Caco-2 (cell line): ENCODE results near the gene MYLK4. TPM values are rescaled to one million over a fixed set of nuclear protein-coding genes. Genes with fewer than 3 reads are reported as not detected.

Experiments
- BruUV-seq: library from RNA; stranded (reverse); fragments of 400-500 nt; replicated peaks from 2 replicates; lab custom pipeline; 2021; lab: Mats Ljungman, UMichigan
- CTCF ChIA-PET: fragments of 300-600 bp; sonication (Branson Sonifier 250); formaldehyde crosslinking; loops from one replicate; lab custom pipeline; 2022; ENCODE audit warnings: antibody characterized with exemption; lab: Charles Lee
- POLR2A ChIA-PET: fragments of 300-600 bp; sonication (Branson Sonifier 250); formaldehyde crosslinking; loops from one replicate; lab custom pipeline; 2022; ENCODE audit warnings: antibody characterized with exemption; lab: Charles Lee
- DNase-seq, 2 experiments: peaks; one replicate each; pipeline versions ENCODE4 v3.0.0 to v3.0.0-alpha.2; 2020 to 2022
- H3K27me3 ChIP-seq: replicated peaks from 2 replicates; pipeline ENCODE4 v1.6.0; 2011; ENCODE audit warnings: low read length; ENCODE audit not compliant: control insufficient read depth, insufficient read depth
- H3K36me3 ChIP-seq: 2 replicates; pipeline ENCODE4 v1.5.1; 2011; ENCODE audit warnings: low read length; ENCODE audit not compliant: control insufficient read depth, insufficient read depth
- H3K4me1 ChIP-seq: fragments of 250-450 bp; sonication (Bioruptor Pico); 2 replicates; pipeline ENCODE4 v1.5.1; 2020; ENCODE audit warnings: mild to moderate bottlenecking
- H3K4me3 ChIP-seq: 2 replicates; pipeline ENCODE4 v1.5.1; 2011; ENCODE audit warnings: low read depth, mild to moderate bottlenecking, control low read depth, low read length
- H3K9me3 ChIP-seq: fragments of 250-450 bp; sonication (Bioruptor Pico); 2 replicates; pipeline ENCODE4 v1.5.1; 2020; ENCODE audit warnings: mild to moderate bottlenecking, moderate library complexity
- H3K27ac Mint-ChIP-seq: one replicate; pipeline ENCODE4 v1.8.0; 2022; ENCODE audit warnings: mixed read lengths; ENCODE audit not compliant: unreplicated experiment
- H3K27me3 Mint-ChIP-seq: one replicate; pipeline ENCODE4 v1.8.0; 2022; ENCODE audit warnings: mixed read lengths; ENCODE audit not compliant: insufficient read depth, unreplicated experiment
- H3K36me3 Mint-ChIP-seq: one replicate; pipeline ENCODE4 v1.8.0; 2022; ENCODE audit warnings: mild to moderate bottlenecking, mixed read lengths; ENCODE audit not compliant: insufficient read depth, unreplicated experiment
- H3K4me1 Mint-ChIP-seq: one replicate; pipeline ENCODE4 v1.8.0; 2022; ENCODE audit warnings: low read depth, mixed read lengths; ENCODE audit not compliant: unreplicated experiment
- H3K4me3 Mint-ChIP-seq: one replicate; pipeline ENCODE4 v1.8.0; 2022; ENCODE audit warnings: mild to moderate bottlenecking, moderate library complexity, mixed read lengths; ENCODE audit not compliant: unreplicated experiment
- H3K9me3 Mint-ChIP-seq: one replicate; pipeline ENCODE4 v1.8.0; 2022; ENCODE audit warnings: mixed read lengths; ENCODE audit not compliant: unreplicated experiment
- intact Hi-C: fragments of 100-400 bp; cut with micrococcal nuclease; formaldehyde crosslinking; loops from one replicate; pipeline ENCODE4 v1.10.0; 2022; ENCODE audit not compliant: unreplicated experiment
- total RNA-seq: library from RNA; stranded (reverse); gene quantifications from 2 replicates; pipeline ENCODE4 v1.2.3, GENCODE V29; 2022
- TF ChIP-seq, protein P1 (sequence below), 2 experiments: fragments of 200-600 bp in 1 of 2; IDR thresholded peaks; 1 replicate in 1 of 2; 2 replicates in 1 of 2; pipeline versions ENCODE4 v1.5.1 to v1.8.0; 2011 to 2022; ENCODE audit warnings: antibody characterized with exemption in 1 of 2, control low read depth in 1 of 2, inconsistent platforms in 1 of 2, low read depth in 1 of 2, low read length in 1 of 2, mild to moderate bottlenecking in 1 of 2, moderate library complexity in 1 of 2; ENCODE audit not compliant: insufficient read depth in 1 of 2, severe bottlenecking in 1 of 2, unreplicated experiment in 1 of 2

The MYLK4 gene
- total RNA-seq, 1 experiment from 2014 or later, result 0.75 TPM

DNA sequence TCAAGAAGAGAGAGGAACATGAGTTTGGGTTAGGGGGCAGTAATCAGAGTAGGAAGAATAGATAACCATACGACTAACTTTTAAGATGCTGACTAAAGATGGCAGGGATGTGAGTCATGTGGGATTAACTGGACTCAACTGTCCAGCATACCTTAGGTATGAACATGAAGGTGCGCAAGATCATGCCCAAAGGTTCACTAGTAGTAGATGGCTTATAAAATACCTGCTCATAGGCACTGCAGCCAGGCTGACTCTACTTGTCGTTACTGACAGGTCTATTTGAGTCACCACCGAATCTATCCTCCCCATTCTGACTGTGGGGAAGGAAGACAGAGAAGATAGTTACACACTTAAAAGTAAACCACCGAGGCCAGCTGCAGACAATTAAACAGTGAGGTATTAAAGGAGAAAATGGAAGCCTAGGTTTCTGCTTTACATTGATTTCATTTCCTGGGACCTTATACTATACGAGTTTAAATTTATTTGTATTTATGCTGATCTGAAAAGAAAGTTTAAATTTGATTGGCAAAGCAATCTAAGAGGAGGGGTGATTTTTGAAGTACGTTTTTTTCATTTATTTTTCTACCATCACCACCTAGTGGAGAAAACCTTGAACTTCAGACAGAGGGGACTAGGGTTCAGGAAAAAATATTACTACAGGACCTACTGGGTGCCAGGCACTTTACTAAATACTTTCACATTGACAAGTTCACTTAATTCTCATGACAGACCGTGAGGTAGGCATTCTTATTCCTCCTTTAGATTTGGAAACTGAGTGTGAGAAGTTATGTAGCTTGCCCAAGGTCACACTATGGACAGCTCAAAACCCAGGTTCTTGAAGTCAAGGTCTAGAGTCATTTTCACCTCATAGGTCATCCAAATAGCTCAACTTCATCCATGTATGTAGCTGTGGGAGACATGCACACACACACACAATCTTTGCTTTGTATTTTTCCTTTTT, 10.4 kb upstream of the MYLK4 start:
- intact Hi-C loops, result loop anchor here (10.0 kb wide), 1 partner anchor 304 kb away; the partner anchor contains the start of gene RIPK1
- H3K27ac Mint-ChIP-seq, result no peak overlapping the region
- ChIA-PET CTCF (interaction anchor here (1.3 to 2.7 kb wide), 2 partner anchors 11 to 23 kb away, joined by 3 to 10 read pairs; no protein-coding TSS in a partner anchor), POLR2A (no interaction called here)
- no peaks in the 10 kb centered on the region for H3K27me3 ChIP-seq
- H3K4me1 ChIP-seq, result no peaks in the 10 kb centered on the region
- no peaks in the 10 kb centered on the region for H3K9me3 ChIP-seq
- no TSS peak for BruUV-seq
- H3K36me3 Mint-ChIP-seq, result no peaks in the 10 kb centered on the region
- H3K4me3 Mint-ChIP-seq, result no peak overlapping the region
- H3K4me3 ChIP-seq, result no peak overlapping the region
- no peaks in the 10 kb centered on the region for H3K27me3 Mint-ChIP-seq
- DNase-seq, result no peak
- TF ChIP-seq, protein P1, sequence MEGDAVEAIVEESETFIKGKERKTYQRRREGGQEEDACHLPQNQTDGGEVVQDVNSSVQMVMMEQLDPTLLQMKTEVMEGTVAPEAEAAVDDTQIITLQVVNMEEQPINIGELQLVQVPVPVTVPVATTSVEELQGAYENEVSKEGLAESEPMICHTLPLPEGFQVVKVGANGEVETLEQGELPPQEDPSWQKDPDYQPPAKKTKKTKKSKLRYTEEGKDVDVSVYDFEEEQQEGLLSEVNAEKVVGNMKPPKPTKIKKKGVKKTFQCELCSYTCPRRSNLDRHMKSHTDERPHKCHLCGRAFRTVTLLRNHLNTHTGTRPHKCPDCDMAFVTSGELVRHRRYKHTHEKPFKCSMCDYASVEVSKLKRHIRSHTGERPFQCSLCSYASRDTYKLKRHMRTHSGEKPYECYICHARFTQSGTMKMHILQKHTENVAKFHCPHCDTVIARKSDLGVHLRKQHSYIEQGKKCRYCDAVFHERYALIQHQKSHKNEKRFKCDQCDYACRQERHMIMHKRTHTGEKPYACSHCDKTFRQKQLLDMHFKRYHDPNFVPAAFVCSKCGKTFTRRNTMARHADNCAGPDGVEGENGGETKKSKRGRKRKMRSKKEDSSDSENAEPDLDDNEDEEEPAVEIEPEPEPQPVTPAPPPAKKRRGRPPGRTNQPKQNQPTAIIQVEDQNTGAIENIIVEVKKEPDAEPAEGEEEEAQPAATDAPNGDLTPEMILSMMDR (IDR thresholded peaks at IDR 0.05; ENCODE audit: insufficient read depth in 1 of 2, low read depth in 1 of 2, low read length in 1 of 2, severe bottlenecking in 1 of 2, unreplicated experiment in 1 of 2), result no peak
- H3K4me1 Mint-ChIP-seq, result no peaks in the 10 kb centered on the region
- peaks cover 9% of the 10 kb centered on the region for H3K9me3 Mint-ChIP-seq
- no peaks in the 10 kb centered on the region for H3K36me3 ChIP-seq

- Mint-ChIP-seq H3K4me1 (no peaks in the 10 kb centered on the region), H3K9me3 (peaks cover 9% of the 10 kb centered on the region), H3K27me3 (no peaks in the 10 kb centered on the region), H3K27ac (no peak overlapping the region), H3K4me3 (no peak overlapping the region), H3K36me3 (no peaks in the 10 kb centered on the region)
- Histone ChIP-seq H3K4me3 (no peak overlapping the region), H3K4me1 (no peaks in the 10 kb centered on the region), H3K9me3 (no peaks in the 10 kb centered on the region), H3K27me3 (no peaks in the 10 kb centered on the region), H3K36me3 (no peaks in the 10 kb centered on the region)
- BruUV-seq, result no TSS peak
- ChIA-PET CTCF (no interaction called here), POLR2A (no interaction called here)
- TF ChIP-seq, protein P1 (IDR thresholded peaks at IDR 0.05; ENCODE audit: insufficient read depth in 1 of 2, low read depth in 1 of 2, low read length in 1 of 2, severe bottlenecking in 1 of 2, unreplicated experiment in 1 of 2), result no peak
- no peak for DNase-seq
- intact Hi-C loops, result no loop called here
These were observed 8.3 kb upstream of the MYLK4 start for GRCh38 chr6:2758980-2759379.

DNA sequence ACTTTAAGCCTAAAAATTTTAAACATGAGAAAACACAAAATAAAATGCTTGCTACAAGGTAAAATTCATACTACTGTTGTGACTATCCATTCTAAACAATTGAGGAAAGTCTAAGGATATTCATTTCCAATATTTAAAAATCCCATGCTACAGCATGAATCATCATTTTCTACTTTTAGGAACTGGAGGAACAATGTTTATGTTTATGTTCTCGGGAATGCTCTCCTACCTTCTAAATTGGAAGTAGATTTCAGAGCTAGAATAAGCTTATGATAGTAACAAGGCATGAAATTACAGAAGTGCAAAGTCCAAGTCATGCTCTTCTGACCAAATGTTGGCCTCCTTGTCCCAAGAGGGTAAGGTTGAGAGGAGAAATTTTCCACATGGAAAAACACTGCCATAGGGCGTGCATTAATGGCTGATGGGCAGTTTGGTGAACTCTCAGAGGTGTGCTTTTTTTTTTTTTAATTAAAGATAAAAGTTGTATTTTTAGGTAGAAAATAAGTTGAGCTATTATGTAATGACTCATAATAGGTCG, 6.0 kb upstream of the MYLK4 start:
- TF ChIP-seq, protein P1 (IDR thresholded peaks at IDR 0.05; ENCODE audit: insufficient read depth in 1 of 2, low read depth in 1 of 2, low read length in 1 of 2, severe bottlenecking in 1 of 2, unreplicated experiment in 1 of 2), result no peak
- Mint-ChIP-seq H3K9me3 (peaks cover 9% of the 10 kb centered on the region), H3K27ac (no peak overlapping the region), H3K4me3 (no peak overlapping the region), H3K36me3 (no peaks in the 10 kb centered on the region), H3K27me3 (no peaks in the 10 kb centered on the region), H3K4me1 (no peaks in the 10 kb centered on the region)
- BruUV-seq, result no TSS peak
- Histone ChIP-seq H3K9me3 (no peaks in the 10 kb centered on the region), H3K4me3 (no peak overlapping the region), H3K36me3 (no peaks in the 10 kb centered on the region), H3K27me3 (no peaks in the 10 kb centered on the region), H3K4me1 (no peaks in the 10 kb centered on the region)
- intact Hi-C loops, result no loop called here
- ChIA-PET POLR2A (no interaction called here), CTCF (interaction anchor here (0.6 to 2.1 kb wide), 2 partner anchors 10 to 18 kb away, joined by 3 to 9 read pairs; no protein-coding TSS in a partner anchor)
- no peak for DNase-seq
